ENCODE data around the gene DGLUCY.

The DGLUCY gene

DNA sequence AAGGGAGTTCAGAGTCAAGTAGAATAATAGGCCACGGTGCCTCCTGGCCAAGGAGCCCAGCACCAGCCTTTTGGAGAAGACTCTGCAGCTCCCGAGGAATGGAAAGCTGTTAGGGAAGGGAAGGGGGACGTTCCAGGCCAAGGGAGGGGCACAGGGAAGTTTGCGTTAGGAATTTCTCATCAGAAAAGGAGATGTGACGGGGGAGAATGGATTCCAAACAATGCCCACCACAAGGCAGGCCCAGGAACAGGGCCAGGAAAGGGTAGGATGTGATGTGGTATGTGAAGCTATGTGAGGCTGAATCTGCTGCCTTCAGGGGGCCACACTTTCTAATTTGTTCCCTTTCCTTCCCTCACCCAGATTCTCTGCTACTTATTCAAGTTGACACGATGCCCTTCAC, 46.0 kb downstream of the DGLUCY start:
- TF ChIP-seq, protein P1, sequence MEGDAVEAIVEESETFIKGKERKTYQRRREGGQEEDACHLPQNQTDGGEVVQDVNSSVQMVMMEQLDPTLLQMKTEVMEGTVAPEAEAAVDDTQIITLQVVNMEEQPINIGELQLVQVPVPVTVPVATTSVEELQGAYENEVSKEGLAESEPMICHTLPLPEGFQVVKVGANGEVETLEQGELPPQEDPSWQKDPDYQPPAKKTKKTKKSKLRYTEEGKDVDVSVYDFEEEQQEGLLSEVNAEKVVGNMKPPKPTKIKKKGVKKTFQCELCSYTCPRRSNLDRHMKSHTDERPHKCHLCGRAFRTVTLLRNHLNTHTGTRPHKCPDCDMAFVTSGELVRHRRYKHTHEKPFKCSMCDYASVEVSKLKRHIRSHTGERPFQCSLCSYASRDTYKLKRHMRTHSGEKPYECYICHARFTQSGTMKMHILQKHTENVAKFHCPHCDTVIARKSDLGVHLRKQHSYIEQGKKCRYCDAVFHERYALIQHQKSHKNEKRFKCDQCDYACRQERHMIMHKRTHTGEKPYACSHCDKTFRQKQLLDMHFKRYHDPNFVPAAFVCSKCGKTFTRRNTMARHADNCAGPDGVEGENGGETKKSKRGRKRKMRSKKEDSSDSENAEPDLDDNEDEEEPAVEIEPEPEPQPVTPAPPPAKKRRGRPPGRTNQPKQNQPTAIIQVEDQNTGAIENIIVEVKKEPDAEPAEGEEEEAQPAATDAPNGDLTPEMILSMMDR (IDR thresholded peaks at IDR 0.05; ENCODE audit: unreplicated experiment in 3 of 3) = no peak
- no peaks in the 10 kb centered on the region for H3K9me3 Mint-ChIP-seq
- H3K4me1 Mint-ChIP-seq = peaks cover 11% of the 10 kb centered on the region
- no peak overlapping the region for H3K27ac Mint-ChIP-seq
- peaks cover 35% of the 10 kb centered on the region for H3K36me3 Mint-ChIP-seq (ENCODE audit: low read depth)
- H3K27me3 Mint-ChIP-seq (ENCODE audit: low read depth) = peaks cover 3% of the 10 kb centered on the region
- H3K4me3 Mint-ChIP-seq = no peak overlapping the region

DNA sequence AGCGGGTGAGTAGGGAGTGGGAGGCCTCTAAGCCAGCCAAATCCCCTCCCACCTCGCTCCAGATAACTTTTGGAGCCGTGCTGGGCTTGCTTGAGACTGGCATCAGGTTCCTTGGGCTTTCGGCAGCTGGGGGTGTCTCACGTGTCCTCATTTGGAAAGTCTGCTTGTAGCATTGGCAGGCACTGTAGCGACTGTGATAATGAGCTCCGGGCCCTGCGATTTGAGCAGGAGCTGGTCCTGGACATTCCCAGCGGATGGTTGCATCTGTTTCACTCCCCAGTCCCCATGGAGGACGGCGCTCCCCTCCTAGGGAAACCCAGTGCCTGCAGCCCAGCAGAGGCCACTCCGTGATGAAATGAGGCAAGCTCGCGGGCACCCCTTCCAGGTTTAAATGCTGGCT, 49.4 kb downstream of the DGLUCY start:
- Mint-ChIP-seq H3K27me3 (ENCODE audit: low read depth) (no peaks in the 10 kb centered on the region), H3K4me1 (peaks cover 4% of the 10 kb centered on the region), H3K27ac (no peak overlapping the region), H3K36me3 (ENCODE audit: low read depth) (peaks cover 56% of the 10 kb centered on the region), H3K9me3 (no peaks in the 10 kb centered on the region), H3K4me3 (no peak overlapping the region)
- TF ChIP-seq, protein P1 (IDR thresholded peaks at IDR 0.05; ENCODE audit: unreplicated experiment in 3 of 3) = no peak

DNA sequence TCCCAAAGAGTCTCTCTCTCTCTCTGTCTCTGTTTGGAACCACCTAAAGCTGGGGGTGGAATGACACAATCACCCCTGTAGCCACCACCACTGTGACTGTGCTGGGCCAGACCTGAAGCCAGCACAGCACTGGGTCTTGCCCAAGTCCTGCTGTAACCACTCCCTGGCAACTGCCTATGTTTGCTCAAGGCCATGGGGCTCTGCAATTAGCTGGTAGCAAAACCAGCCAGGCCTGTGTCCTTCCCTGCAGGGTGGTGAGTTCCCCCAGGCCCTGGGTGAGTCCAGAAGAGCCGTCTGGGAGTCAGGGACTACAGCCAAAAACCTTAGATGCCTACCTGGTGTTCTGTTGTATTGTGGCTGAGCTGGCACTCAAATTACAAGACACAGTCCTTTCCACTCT, 50.8 kb downstream of the DGLUCY start:
- H3K27ac Mint-ChIP-seq = no peak overlapping the region
- TF ChIP-seq, protein P1 (IDR thresholded peaks at IDR 0.05; ENCODE audit: unreplicated experiment in 3 of 3) = no peak
- no peak overlapping the region for H3K4me3 Mint-ChIP-seq
- peaks cover 4% of the 10 kb centered on the region for H3K4me1 Mint-ChIP-seq
- H3K27me3 Mint-ChIP-seq (ENCODE audit: low read depth) = no peaks in the 10 kb centered on the region
- no peaks in the 10 kb centered on the region for H3K9me3 Mint-ChIP-seq
- peaks cover 56% of the 10 kb centered on the region for H3K36me3 Mint-ChIP-seq (ENCODE audit: low read depth)

DNA sequence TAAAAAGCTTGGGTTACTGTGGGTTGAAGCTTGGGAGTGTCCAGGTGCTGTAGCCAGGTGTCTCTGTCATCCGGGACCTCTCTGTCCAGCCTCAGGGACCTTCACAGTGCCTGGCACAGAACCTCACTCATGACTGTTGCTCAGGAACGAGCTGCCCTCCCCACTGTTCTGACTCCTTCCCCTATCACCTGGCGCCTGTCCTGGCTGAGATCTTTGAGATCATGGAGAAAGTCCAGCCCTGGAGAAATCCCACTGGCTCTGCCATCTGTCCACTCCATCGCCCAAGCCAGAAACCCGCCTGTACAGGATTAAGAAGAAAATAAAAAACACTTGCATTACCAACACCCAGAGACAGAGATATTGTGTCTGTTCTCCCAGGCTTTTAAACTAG, 53.5 kb downstream of the DGLUCY start:
- TF ChIP-seq, protein P1 (IDR thresholded peaks at IDR 0.05; ENCODE audit: unreplicated experiment in 3 of 3) = no peak
- H3K4me1 Mint-ChIP-seq = peaks cover 15% of the 10 kb centered on the region
- peaks cover 36% of the 10 kb centered on the region for H3K36me3 Mint-ChIP-seq (ENCODE audit: low read depth)
- H3K27me3 Mint-ChIP-seq (ENCODE audit: low read depth) = no peaks in the 10 kb centered on the region
- H3K9me3 Mint-ChIP-seq = no peaks in the 10 kb centered on the region
- no peak overlapping the region for H3K27ac Mint-ChIP-seq
- H3K4me3 Mint-ChIP-seq = no peak overlapping the region

DNA sequence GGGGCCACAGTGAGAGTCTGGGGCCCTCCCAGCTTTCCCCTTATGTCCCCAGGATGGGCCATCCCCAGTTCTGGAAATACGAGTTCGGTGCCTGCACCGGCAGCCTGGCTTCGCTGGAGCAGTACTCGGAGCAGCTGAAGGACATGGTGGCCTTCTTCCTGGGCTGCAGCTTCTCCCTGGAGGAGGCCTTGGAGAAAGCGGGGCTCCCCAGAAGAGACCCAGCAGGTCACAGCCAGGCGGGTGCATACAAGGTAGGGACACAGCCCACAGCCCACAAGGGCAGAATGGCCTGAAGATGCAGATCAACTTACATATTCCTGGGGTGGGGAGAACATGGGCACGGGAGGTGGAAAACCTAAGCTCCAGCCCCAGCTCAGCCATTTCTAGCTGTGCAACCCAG, 56.1 kb downstream of the DGLUCY start:
- Mint-ChIP-seq H3K4me3 (no peak overlapping the region), H3K27ac (no peak overlapping the region), H3K36me3 (ENCODE audit: low read depth) (peaks cover 38% of the 10 kb centered on the region), H3K4me1 (peaks cover 17% of the 10 kb centered on the region), H3K9me3 (no peaks in the 10 kb centered on the region), H3K27me3 (ENCODE audit: low read depth) (no peaks in the 10 kb centered on the region)
- TF ChIP-seq, protein P1 (IDR thresholded peaks at IDR 0.05; ENCODE audit: unreplicated experiment in 3 of 3) = no peak

DNA sequence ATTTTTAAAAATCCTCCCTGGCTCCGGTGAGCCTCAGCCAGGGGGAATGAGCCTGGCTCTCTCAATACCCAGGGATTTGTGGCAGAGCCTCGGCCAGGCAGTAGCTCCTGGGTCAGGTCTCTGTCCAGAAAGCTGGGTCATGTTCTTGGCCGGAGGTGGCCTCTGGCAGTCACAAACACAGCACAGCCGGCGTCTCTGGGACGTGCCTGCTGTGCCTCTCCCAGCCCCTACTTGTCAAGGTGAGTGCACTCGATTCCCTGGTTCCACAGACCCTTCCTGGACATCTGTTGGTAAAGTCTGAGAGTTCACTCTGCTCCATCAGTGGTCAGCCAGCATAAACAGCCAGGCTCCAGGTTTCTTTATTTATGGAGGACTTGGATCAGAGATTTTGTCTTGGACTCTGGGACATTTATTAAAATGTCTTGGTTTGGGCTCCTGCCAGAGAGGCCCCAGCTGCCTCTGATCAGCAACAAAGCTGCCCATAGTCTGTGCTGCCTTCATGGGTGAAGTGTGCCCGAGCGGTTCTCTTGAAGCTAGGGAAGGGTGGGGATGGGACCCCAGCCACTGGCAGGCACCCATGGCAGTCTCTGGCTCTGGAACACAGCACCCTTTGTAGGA, 56.7 kb downstream of the DGLUCY start:
- Mint-ChIP-seq H3K9me3 (no peaks in the 10 kb centered on the region), H3K27ac (peak overlapping the region in 2 of 3 experiments; percentile 56 to 84), H3K36me3 (ENCODE audit: low read depth) (peaks cover 37% of the 10 kb centered on the region)

More for the DNA sequence above, 56.7 kb downstream of the DGLUCY start:
- Mint-ChIP-seq H3K4me3 (no peak overlapping the region), H3K27me3 (ENCODE audit: low read depth) (no peaks in the 10 kb centered on the region), H3K4me1 (peaks cover 17% of the 10 kb centered on the region)
- TF ChIP-seq, protein P1 (IDR thresholded peaks at IDR 0.05; ENCODE audit: unreplicated experiment in 3 of 3) = no peak
